HG02798 (cell line): Measurements from ENCODE around the gene GPC3.

ENCODE experiments used
- ATAC-seq: cut with Tn5 transposase; IDR thresholded peaks from one replicate; pipeline ENCODE4 v1.9.1; 2021; ENCODE audit warnings: mild to moderate bottlenecking; ENCODE audit not compliant: unreplicated experiment, poor library complexity

Gene GPC3

DNA sequence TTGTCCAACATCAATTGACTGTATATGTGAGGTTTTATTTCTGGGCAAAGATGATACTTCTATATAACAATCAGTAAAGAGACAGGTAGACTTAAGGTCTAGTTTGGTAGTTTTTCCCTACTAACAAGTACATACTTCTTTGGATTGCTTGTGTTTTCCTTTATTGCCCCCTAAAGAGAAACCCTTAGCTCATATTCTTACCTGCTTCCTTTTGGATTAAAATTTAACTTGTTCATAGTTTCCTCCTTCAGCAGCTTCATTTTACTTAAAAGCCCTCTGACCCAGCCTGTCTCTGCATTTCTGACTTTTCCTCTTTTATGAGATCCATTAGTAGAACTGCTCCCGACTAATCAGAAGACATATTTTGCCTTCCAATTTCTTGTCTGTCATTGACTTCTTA lies 494.4 kb downstream of the GPC3 start:
- ATAC-seq, result no peak
